GM18519 (cell line): ENCODE results near the gene JRKL.
A peak's percentile ranks its signal among the peaks of the same experiment; 100 is the strongest.

ENCODE experiments used
- ATAC-seq: cut with Tn5 transposase; IDR thresholded peaks from one replicate; pipeline ENCODE4 v1.9.1; 2021; ENCODE audit warnings: mild to moderate bottlenecking, moderate library complexity; ENCODE audit not compliant: unreplicated experiment, low FRiP score

The JRKL gene

DNA sequence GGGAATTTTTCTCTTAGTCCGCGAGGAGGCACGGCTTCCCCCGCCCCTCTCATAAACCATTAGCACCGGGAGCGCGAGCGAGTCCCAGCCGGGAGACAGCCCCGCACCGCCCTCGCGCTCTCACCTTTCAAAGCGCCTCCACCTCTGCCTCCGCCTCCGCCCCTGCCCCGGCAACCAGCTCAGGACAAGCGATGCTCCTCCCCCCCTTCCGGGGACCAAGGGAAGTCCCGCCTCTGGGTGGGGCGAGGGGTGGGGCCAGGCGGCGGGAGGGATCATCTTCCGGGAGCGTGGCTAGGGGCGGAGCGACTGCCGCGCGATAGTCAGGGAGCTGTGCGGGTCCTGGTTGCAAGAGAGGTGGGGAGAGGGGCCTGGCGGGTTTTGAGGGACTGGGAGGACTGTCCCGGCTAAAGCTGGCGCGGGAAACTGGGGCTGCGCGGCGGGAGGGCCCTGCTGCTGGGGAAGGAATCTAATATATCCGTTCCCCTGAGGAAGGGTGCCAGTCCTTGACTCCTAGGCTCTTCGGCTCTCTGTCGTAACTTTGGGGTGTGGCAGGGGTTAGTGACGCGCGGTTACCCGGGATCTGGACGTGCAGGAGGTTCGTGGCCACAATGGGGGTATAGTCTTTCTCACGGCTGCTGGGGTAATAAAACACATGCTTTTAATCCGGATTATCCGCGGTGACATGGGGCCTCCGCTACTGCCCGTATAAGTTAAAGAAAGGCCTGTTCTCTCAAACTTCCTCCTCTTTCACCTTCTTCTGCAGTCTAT, at the start of gene JRKL, which contains the start of gene CCDC82:
Gene JRKL, plus strand, starts transcription at position 294 of the 768 bp plus-strand sequence. CDS start 637 bp downstream, outside the sequence.
Gene CCDC82, minus strand, starts transcription at position 193 of the 768 bp plus-strand sequence. CDS start 5,165 bp downstream, outside the sequence.
- ATAC-seq: peak; percentile 92

DNA sequence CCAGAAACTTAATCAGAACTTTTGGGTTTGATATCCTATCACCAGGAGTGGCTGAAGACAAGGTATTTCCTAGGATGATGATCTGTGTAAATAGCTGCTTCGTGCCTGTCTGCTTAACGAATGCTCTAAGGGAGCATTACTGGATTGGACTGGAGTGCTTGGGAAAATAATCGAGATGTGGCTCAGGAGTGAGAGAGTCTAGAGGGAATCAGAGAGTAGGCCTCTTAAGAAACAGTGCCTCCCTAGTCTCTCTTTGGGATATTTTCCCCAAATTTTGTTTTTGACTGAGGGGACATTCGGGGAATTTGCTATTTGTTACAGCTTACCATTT, 49.3 kb upstream of the JRKL start:
- ATAC-seq: no peak

DNA sequence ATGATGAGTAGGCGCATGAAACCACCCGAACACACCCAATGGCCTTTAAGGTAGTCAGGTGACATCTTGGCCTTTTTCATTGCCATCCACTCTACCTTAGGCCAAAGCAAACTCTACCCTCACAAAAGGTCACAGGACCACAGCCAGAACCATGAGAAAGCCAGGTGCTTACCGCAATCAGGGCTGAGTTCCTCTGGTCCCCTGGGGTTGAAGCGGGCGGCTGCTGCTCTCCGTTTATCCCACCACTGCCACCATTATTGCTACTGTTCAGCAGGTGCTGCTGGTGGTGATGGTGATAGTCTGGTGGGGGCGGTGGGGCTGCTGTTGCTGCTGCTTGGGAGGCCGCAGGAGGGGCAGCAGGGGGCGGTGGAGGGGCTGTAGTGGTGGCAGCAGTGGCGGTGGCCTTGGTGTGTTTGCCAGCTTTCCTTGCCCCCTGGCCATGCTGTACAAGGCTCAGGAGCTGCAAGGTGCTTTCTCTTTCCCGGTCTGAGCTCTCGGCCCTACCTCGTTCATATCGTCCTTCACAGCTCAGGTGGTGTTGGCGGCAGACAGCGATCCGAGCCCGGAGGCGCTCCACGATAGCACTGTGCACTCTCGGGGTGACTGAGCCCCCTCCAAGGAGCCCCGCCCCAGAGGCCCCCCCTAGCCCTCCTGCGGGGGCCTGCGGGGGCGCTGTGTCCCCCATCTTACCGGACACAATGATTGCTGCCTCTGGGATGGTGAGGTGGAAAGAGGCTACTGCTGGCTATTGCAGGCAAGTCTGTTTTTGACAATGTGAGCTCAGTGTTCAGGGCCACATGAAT, 48.4 kb upstream of the JRKL start:
- ATAC-seq: no peak

DNA sequence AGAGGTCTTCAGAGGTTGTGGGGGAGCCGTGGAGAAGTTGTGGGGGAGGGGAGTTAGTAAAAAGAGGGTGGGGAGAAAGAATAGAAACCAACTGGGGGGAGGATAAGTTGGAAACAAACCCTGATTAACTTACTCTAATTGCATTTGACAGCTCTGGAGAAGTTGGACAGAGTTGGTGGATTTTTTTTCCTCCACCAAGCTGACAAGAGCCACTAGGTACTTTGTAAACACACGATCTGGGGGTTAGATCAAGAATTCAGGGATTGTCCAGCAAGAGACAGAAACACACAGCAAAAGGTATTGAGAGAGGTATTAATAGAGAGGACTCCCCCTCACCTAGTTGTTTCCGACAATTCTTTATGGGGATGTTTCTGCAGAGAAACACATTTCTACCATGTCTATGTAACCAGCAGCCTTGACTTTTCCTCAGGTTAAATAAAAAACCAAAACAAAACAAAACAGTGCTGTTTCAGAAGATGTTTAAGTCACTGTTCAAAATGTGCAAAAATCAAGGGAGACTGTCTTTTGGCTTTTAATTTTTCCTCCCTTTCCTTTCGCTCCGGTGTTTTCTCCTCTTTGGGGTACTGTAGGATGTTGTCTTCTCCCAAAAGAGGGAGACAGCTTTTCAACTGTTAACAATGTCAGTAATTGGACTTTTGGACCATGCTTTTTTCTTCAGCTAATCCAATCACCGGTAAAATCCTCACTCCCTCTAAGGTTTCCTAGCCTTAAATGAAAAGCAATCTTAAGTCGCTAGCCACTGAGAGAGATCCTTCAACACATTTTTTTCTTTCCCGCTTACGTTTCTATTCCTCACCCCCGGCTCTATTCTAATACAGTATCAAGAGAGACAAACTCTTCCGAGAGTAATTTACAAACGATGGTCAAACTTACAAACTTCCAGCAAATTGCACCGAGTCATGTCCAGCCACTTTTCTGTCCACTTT, 47.5 kb upstream of the JRKL start:
- no peak for ATAC-seq

DNA sequence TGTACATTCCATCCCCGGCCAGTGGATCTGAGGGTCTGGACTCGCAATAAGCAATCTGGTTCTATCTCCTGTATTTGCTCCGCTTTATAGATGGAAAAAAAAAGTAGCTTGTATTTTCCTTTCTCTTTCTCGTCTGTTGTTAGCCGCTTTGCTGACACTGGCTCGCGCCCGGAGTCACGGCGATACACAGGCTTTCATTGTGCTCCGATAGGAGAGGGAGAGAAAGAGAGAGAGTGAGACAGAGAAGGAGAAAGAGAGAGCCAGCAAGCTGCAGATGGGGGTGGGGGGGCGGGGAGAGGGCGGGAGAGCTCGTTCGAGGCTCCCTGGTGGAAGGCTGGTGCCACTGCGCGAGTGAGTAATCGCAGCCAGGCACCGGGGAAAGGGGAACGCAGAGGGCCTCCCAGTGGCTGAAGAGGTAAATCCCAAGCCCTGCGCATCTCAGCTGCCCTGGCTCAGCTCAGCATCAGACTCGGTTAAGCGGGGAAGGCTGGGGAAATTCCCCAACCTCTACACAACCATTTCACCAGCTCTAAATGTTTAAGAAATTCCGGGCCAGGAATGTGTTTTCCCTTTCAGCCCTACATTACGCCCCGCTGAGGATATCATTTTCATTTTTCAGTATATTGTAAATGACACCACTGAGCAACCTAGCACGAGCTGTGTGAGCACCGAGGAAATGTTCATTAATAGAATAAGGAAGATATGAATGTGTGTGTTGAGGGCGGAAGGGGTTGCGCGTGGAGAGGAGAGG, 46.7 kb upstream of the JRKL start, which contains the start of gene MAML2:
Gene MAML2, minus strand, starts transcription at position 235 of the 751 bp plus-strand sequence. CDS start 1,300 bp downstream, outside the sequence.
- peak; percentile 74 for ATAC-seq

DNA sequence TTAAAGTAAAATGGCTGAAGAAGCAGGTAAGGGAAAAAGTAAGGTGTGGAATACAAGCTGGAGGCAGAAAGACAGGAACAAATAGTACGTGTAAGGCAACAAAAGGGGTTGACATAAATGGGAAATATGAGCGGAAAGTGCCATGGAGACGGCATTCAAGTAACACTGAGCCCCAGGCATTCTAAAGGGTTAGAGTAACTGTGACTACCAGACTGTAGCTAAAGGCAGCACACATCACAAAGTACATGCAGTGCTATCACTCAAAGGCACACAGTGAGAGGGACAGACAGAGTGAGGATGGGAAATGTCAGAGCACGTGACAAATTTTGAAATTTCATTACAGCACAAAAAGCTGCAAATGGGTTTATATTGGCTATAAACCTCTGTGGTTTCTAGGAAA, 33.0 kb upstream of the JRKL start:
- ATAC-seq: no peak

DNA sequence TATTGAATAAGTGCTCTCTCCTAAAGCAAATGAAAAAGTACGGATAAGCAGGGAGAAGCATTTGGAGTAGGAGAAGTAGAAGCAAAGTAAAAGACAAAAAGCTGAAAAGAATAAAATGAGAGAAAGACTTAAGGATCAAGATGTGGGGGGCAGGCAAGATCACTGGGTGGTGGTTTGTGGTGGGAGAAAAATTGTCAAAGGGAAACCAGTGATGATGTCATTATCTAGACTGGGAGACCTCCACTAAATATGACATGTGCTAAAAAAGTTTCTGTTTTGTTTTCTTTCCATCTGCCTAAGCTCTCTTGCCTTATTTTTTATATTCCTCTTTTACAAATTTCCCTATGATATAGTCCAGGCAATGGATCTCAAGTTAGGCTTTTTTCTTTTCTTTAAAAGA, 32.0 kb upstream of the JRKL start:
- ATAC-seq: peak; percentile 46

DNA sequence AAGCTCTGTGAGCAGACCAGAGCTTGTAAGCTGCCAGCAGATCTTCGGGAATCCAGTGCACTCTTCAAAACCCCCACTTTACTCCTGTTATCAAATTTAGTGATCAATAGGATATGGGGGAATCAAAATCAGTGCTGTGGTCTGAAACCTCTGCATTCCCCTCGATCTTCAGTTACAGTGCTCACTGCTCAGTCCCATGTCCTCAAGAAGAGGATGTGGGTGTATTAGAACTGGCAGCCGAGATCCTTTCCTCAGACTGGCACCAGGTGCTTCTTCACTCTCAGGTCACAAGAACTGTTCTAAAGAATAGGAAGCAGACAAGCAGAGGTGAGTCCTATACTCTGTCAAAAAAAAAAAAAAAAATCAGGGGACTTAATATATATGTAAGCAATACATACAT, 31.5 kb upstream of the JRKL start:
- no peak for ATAC-seq

DNA sequence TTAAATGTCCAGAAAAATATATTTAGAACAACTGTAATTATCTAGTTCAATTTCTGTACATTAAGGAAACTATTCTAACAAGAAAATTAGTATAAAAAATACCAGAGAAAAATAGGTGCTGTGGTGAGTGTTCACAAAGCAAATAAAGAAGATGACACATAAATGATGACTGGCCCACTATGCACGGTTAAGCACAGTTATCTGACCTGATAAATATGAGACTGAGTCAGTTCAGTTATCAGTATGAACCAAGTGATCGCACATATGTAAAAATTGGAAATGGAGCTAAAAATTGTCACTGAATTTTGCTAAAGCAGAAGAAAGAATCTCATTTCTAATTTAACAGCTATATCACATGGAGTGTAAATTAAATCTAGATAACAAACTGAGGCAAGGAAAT, 28.0 kb upstream of the JRKL start:
- ATAC-seq: no peak

DNA sequence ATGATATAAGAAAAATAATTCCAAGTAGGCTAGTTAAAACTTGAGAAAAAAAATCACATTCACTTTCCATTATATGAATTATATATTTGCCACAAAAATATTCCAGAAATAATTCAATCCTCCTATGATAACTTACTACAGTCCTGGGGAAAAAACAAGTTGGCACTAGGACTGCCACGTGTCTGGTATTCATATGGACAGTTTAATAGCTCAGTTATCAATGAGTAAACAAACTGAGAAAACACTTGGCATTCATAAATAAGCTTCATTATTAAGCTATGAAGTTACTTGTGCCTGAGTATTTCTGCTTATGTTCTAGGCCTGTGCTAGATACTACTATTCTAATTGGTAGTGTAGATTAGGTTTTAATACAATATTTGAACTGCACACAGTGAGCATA, 24.3 kb upstream of the JRKL start:
- ATAC-seq: no peak

DNA sequence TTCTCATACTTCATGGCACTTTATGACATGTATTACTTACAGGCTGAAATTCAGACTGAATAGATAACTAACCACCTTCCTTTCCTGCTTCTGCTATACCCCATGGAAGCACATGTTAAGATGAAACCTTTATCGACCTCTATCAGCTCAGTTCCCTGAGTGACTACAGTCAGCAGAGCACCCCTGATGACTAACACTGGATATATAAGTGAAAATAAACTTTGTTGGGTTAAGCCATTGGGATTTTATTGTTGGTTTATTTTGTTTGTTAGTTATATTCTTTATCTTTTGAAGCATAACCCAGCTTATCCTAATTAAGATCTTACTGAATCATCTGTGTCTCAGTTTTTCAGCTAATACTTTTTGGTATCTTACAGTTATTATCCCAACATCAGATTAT, 23.8 kb upstream of the JRKL start:
- no peak for ATAC-seq

DNA sequence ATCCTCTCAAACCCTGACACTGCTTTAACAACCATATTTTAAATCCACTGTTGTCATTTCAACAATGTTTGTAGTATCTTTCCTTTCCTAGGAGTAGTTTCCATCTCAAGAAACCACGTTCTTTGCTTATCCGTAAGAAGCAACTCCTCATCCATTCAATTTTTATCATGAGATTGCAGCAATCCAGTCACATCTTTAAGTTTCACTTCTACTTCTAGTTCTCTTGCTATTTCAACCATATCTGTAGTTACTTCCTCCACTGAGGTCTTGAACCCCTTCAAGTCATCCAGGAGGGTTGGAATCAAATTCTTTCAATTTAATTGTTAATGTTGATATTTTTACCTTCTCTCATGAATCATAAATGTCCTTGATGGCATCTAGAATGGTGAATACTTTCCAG, 22.5 kb upstream of the JRKL start:
- ATAC-seq: no peak

DNA sequence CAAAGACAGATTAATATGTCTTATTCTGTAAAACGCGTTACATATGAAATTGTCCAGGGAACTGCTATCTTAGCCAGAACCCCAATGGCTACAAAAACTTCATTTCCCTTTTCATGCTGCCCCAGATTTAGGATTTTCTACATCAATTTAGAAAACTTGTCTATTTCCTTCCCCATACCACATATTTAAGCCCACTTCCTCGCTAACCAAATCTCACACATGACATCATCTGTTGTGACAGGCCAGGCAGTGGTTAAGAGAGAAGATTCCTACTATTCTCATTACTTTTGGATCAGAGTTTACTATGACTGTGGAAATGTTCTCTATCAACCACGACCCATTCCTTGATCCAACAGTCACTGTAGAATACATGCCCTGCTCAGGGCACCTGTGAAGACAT, 16.0 kb upstream of the JRKL start:
- ATAC-seq: no peak

DNA sequence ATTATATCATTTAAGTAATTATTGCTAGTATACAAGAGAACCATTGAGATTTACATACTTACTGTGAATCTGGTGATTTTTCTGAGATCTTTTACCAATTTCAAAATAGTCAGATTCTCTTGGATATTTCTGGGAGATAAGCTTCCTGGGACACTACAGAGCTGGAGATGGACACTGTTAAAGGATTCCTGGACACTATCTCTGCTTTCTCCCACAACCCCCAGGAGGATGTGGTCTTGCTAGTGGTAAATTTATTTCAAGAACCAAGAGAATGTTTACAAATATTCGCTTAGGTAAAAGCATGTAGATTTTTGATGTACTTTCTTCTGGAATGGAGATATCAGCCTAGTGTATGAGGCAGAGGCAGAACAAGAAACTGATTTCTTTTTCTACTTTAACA, 13.0 kb upstream of the JRKL start:
- no peak for ATAC-seq

DNA sequence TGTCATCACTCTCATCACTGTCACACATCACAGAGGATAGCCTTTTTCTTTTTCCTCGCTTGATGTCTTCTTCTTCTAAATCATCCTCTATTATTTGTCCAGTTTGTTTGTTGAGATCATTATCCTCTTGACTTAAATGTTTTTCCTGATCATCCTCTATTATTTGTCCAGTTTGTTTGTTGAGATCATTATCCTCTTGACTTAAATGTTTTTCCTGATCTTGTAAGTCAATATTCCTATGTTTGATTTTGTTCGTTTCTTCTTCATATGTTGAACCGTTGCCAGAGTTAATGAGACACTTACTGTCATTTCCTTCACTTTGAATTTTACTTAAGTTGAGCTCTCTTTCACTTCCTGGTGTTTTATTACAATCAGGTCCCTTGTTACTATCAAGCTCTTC, 5.7 kb upstream of the JRKL start:
- ATAC-seq: no peak

DNA sequence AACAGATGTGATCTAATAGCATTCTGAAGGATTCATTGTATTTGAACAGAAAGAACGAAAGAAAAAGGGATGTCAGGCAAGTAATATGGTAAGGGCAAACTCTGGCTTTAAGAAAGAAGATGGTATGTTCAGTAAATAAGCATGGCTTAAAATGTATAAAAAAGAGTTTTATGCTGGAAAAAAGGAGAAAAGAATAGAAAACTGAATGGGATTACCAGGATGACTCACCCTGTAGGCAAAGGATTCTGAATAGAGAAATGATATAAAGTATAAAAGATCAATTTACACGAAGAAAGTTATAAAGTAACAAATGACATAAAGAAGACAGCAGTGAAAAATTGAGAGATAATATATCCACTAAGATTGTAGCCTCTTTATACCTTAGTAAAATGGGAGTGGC, 4.6 kb upstream of the JRKL start:
- ATAC-seq: no peak

DNA sequence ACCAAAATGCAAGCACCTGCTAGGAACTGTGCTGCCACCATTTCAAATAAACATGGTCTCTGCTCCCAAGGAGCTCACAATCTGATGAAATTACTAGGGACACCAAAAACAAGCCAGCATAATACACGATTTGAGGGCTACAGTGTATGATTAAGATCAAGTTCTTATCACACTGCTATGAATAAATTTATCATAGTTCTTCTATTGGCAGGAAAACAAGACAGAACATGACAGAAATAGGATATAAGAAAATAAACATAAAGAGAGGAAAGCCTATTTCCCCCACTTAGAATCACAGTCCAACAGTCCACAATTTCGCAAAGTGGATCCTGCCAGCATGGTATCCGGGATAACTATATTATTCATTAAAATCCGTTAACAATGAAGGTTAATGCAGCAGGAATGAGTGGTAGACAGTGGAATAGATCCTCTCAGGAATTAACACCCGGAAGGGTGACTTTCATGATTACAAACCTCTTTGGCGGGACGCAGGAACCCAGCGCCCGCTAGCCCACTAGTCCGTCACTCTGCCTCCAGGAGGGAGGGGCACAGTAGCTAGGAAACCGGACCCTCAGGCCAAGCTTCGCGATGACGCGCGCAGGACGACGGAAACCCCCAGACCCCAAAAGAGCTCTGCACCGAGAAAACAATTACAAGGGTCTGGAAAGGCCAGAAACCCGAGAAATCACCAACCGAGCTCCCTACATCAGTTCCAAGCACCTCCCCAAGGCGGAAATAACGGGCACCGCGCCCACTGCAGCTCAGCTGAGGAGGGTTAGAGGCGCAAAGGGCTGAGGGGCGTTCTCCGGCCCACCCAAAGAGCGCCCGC, 708 bp upstream of the JRKL start:
- ATAC-seq: peak; percentile 30

DNA sequence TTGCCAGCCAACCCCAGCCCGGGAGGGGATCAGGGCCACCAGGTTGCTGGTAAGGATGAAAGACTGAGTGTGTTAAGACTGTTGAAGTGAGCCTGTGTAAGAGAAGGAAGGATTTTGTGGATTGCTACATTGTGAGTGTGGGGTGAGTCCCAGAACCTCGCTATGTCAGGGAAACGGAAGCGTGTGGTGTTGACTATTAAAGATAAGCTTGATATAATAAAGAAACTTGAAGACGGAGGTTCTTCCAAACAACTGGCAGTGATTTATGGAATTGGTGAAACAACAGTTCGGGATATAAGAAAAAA, 627 bp downstream of the JRKL start:
- no peak for ATAC-seq

DNA sequence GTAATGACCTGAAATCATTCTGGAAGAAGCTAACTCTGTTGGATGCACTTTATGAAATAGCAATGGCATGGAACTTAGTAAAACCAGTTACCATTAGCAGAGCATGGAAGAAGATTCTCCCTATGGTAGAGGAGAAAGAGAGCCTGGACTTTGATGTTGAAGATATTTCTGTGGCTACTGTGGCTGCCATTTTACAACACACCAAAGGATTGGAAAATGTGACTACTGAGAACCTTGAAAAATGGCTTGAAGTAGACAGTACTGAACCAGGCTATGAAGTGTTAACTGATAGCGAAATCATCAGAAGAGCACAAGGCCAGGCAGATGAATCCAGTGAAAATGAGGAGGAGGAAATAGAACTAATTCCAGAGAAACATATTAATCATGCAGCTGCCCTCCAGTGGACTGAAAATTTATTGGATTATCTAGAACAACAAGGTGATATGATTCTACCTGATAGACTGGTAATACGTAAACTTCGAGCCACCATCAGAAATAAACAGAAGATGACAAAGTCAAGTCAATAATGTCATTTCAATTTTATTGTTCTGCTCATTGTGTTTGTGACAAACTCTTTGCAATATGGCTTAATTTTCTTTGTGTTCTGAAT, 2.0 kb downstream of the JRKL start:
- ATAC-seq: no peak
